DND-41 (cell line): ENCODE measurements around the gene MSMB.

ENCODE experiments used
- CTCF ChIP-seq: IDR thresholded peaks from 2 replicates; pipeline ENCODE4 v1.5.1; 2012; ENCODE audit warnings: borderline replicate concordance, low read length, moderate library complexity, mild to moderate bottlenecking; ENCODE audit not compliant: poor library complexity, severe bottlenecking; ENCODE audit errors: extremely low read depth
- EZH2 ChIP-seq: IDR thresholded peaks from 3 replicates; pipeline ENCODE4 v1.6.1; 2012; ENCODE audit warnings: borderline replicate concordance, low read depth, mild to moderate bottlenecking, moderate library complexity, low read length, inconsistent platforms; ENCODE audit not compliant: severe bottlenecking

DNA sequence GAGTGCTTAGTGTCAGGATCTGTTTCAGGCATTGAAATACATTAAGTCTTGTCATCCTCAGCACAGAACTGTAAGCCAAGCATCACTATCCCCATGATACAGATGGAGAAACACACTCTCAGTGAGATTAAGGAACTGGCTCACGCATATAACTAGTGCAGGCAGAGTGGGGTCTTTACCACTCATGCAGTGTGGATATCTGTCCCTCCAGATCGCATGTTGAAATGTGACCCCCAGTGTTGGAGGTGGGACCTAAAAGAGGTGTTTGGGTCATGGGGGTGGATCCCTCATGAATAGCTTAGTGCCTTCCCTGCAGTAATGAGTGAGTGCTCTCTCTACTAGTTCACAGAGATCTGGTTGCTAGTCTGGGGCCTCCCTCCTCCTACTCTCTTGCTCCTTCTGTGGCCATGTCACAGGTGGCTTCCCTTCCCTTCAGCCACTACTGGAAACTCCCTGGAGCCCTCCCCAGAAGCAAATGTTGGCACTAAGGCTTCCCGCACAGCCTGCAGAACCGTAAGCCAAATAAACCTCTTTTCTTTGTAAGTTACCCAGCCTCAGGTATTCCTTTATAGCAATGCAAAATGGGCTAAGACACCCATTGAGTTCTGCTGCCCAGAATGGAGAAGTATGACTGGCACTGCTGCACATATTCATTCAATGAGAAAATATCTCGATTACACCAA, 31.8 kb upstream of the MSMB start:
- TF ChIP-seq CTCF (no peak), EZH2 (no peak)
